HL-60 (cell line): ENCODE measurements around the gene NYNRIN.

ENCODE experiments used
- DNase-seq, 2 experiments: peaks; one replicate each; pipeline ENCODE4 v3.0.0-alpha.2; 2010 to 2020; ENCODE audit warnings: low read depth in 1 of 2, low spot score in 1 of 2
- H3K27ac ChIP-seq: fragments of 250-450 bp; sonication (Bioruptor Pico); replicated peaks from 2 replicates; pipeline ENCODE4 v1.5.1; 2020; ENCODE audit warnings: mild to moderate bottlenecking, moderate library complexity
- H3K27me3 ChIP-seq: fragments of 250-450 bp; sonication (Bioruptor Pico); 2 replicates; pipeline ENCODE4 v1.5.1; 2021; ENCODE audit warnings: mild to moderate bottlenecking, moderate library complexity; ENCODE audit not compliant: insufficient read depth, poor library complexity, severe bottlenecking
- H3K4me3 ChIP-seq: replicated peaks from 2 replicates; pipeline ENCODE4 v1.5.1; 2011; ENCODE audit warnings: mild to moderate bottlenecking, control low read depth, low read length; ENCODE audit not compliant: insufficient read depth
- GABPA ChIP-seq: IDR thresholded peaks from 2 replicates; pipeline ENCODE4 v1.6.1; 2012; ENCODE audit warnings: low read depth
- POLR2AphosphoS5 ChIP-seq: IDR thresholded peaks from 2 replicates; pipeline ENCODE4 v1.6.1; 2012; ENCODE audit warnings: low read depth
- SPI1 ChIP-seq: IDR thresholded peaks from 2 replicates; pipeline ENCODE4 v1.6.1; 2012; ENCODE audit warnings: low read depth, mild to moderate bottlenecking, borderline replicate concordance
- TF ChIP-seq, protein P1 (sequence below): IDR thresholded peaks from one replicate; pipeline ENCODE4 v1.5.1; 2011; ENCODE audit warnings: low read length, control low read depth, inconsistent platforms; ENCODE audit not compliant: insufficient read depth
- TF ChIP-seq, protein P2 (sequence below): IDR thresholded peaks from 2 replicates; pipeline ENCODE4 v1.6.1; 2012; ENCODE audit warnings: low read depth; ENCODE audit not compliant: insufficient replicate concordance

The NYNRIN gene

DNA sequence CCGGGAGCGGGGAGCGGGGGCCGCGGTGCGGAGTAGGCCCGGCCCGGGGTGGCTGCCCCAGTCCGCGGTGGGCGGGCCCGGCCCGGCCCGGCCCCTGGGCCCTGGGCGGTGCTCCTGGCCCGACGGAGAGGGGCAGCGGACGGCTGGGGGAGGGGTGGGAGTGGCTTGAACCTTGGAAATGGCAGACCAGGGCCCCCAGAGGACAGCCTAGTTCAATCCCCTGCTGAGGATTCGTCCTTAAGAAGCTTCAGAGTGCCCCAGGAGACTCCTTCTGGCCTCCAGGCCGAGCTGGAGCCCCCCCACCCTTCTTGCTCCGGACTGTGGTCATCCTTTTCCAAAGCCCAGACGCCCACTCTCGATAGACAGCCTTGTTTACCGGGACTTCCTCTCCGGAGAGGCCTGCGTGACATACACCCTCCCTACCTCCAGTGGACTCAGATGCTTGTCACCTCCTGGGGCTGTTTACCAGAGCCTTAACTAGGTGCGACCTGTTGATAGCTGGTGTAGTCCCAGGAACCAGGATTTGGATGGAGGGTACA is 31.4 kb downstream of the NYNRIN start:
- TF ChIP-seq POLR2AphosphoS5 (no peak), SPI1 (peak; percentile 79; the same call in 1 of the 2 replicates)
- DNase-seq = peak in 1 of 2 experiments; percentile 58
- no peaks in the 10 kb centered on the region for H3K27me3 ChIP-seq
- H3K27ac ChIP-seq = peak overlapping the region; percentile 88
- H3K4me3 ChIP-seq = peak overlapping the region; percentile 74

DNA sequence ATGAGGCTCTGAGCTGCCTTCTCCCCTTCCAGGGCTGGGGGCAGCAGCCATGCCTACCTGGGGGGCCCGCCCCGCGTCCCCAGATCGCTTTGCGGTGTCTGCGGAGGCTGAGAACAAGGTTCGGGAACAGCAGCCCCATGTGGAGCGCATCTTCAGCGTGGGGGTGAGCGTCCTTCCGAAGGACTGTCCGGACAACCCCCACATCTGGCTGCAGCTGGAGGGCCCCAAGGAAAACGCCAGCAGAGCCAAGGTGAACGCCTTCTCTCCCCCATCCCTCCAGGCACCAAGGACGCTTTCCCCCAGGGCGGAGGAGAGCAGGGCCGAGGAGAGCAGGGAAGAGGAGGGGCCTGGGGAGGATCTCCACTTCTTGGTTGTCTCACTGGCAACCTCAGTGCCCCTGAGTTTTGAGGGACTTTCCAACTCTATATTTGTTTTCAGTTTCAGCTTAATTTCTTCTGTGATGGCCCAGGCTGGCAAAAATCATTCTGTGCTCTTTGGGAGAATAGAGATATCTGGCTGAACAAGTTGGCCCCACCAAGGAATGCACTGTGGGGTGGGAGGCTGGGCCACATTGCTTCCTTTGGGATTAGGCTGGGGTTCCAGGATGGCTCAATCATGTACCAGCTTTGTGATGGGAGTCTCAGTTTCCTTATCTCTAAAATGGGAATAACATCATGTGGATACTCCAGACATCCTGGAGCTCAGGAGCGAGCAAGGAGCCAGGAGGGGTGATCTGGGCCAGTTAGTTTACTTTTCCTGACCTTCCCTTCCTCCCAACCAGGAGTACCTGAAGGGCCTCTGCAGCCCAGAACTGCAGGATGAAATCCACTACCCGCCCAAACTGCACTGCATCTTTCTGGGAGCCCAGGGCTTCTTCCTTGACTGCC is 32.1 kb downstream of the NYNRIN start:
- TF ChIP-seq, protein P1, sequence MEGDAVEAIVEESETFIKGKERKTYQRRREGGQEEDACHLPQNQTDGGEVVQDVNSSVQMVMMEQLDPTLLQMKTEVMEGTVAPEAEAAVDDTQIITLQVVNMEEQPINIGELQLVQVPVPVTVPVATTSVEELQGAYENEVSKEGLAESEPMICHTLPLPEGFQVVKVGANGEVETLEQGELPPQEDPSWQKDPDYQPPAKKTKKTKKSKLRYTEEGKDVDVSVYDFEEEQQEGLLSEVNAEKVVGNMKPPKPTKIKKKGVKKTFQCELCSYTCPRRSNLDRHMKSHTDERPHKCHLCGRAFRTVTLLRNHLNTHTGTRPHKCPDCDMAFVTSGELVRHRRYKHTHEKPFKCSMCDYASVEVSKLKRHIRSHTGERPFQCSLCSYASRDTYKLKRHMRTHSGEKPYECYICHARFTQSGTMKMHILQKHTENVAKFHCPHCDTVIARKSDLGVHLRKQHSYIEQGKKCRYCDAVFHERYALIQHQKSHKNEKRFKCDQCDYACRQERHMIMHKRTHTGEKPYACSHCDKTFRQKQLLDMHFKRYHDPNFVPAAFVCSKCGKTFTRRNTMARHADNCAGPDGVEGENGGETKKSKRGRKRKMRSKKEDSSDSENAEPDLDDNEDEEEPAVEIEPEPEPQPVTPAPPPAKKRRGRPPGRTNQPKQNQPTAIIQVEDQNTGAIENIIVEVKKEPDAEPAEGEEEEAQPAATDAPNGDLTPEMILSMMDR = no peak
- peak in 1 of 2 experiments; percentile 25 for DNase-seq

DNA sequence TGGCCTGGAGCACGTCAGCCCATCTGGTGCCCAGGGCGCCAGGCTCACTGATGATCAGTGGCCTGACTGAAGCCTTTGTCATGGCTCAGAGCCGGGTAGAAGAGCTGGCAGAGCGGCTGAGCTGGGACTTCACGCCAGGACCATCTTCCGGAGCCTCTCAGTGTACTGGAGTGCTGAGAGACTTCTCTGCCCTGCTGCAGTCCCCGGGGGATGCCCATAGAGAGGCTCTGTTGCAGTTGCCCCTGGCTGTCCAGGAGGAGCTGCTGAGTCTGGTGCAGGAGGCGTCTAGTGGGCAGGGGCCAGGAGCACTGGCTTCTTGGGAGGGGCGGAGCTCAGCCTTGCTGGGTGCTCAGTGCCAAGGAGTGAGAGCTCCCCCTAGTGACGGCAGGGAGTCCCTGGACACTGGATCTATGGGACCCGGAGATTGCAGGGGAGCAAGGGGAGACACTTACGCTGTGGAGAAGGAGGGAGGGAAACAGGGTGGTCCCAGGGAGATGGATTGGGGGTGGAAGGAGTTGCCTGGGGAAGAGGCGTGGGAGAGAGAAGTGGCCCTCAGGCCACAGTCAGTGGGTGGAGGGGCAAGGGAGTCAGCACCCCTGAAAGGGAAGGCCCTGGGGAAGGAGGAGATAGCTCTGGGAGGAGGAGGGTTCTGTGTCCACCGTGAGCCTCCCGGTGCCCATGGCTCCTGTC is 32.9 kb downstream of the NYNRIN start:
- TF ChIP-seq, protein P1 = peak; percentile 96
- TF ChIP-seq GABPA (no peak), SPI1 (no peak), POLR2AphosphoS5 (peak; percentile 42; the same call in 1 of the 2 replicates)
- TF ChIP-seq, protein P2, sequence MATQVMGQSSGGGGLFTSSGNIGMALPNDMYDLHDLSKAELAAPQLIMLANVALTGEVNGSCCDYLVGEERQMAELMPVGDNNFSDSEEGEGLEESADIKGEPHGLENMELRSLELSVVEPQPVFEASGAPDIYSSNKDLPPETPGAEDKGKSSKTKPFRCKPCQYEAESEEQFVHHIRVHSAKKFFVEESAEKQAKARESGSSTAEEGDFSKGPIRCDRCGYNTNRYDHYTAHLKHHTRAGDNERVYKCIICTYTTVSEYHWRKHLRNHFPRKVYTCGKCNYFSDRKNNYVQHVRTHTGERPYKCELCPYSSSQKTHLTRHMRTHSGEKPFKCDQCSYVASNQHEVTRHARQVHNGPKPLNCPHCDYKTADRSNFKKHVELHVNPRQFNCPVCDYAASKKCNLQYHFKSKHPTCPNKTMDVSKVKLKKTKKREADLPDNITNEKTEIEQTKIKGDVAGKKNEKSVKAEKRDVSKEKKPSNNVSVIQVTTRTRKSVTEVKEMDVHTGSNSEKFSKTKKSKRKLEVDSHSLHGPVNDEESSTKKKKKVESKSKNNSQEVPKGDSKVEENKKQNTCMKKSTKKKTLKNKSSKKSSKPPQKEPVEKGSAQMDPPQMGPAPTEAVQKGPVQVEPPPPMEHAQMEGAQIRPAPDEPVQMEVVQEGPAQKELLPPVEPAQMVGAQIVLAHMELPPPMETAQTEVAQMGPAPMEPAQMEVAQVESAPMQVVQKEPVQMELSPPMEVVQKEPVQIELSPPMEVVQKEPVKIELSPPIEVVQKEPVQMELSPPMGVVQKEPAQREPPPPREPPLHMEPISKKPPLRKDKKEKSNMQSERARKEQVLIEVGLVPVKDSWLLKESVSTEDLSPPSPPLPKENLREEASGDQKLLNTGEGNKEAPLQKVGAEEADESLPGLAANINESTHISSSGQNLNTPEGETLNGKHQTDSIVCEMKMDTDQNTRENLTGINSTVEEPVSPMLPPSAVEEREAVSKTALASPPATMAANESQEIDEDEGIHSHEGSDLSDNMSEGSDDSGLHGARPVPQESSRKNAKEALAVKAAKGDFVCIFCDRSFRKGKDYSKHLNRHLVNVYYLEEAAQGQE = no peak
- peak; percentile 79 to 95 for DNase-seq
- no peak overlapping the region for H3K4me3 ChIP-seq
- H3K27ac ChIP-seq = no peak overlapping the region
- no peaks in the 10 kb centered on the region for H3K27me3 ChIP-seq

More for the DNA sequence above, 32.1 kb downstream of the NYNRIN start:
- Histone ChIP-seq H3K27ac (peak overlapping the region; percentile 88), H3K27me3 (no peaks in the 10 kb centered on the region), H3K4me3 (peak overlapping the region; percentile 74)

DNA sequence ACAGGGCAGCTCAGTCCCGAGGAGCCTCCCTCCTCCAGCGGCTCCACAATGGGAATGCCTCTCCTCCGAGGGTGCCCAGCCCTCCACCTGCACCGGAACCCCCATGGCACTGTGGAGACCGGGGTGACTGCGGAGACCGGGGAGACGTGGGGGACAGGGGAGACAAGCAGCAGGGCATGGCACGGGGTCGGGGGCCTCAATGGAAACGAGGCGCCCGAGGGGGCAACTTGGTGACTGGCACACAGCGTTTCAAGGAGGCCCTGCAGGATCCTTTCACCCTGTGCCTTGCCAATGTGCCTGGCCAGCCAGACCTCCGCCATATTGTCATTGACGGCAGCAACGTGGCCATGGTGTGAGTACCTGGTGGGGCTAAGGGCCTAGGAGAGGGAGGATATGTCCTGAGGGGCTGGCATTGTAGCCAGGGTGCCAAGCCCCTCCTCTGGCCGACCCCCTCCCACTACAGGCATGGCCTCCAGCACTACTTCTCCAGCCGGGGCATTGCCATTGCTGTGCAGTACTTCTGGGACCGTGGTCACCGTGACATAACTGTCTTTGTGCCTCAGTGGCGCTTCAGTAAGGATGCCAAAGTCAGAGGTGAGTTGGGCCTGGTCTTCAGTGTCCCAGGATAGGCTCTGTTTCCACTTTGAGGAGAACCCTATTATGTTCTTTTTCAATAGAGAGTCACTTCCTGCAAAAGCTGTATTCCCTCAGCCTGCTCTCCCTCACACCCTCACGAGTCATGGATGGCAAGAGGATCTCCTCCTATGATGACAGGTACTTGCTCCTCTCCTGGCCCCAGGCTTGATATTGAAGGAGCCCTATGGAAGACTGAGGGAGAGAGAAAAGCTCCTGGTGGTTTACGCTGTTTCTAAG is 33.7 kb downstream of the NYNRIN start:
- no peak overlapping the region for H3K4me3 ChIP-seq
- H3K27me3 ChIP-seq = no peaks in the 10 kb centered on the region
- H3K27ac ChIP-seq = no peak overlapping the region
- no peak for DNase-seq
- TF ChIP-seq GABPA = no peak
- TF ChIP-seq SPI1 = no peak
- TF ChIP-seq POLR2AphosphoS5 = no peak
- TF ChIP-seq, protein P2 = no peak
- TF ChIP-seq, protein P1 = no peak
